ENCODE data around the gene TSPYL4. TPM values are rescaled to one million over a fixed set of nuclear protein-coding genes. Genes with fewer than 3 reads are reported as not detected.

Gene TSPYL4
- total RNA-seq, 1 donor from 2014 or later, result 72.1 TPM

- Mint-ChIP-seq H3K27ac (peak overlapping the region; percentile 100), H3K9me3 (ENCODE audit: low read depth) (no peaks in the 10 kb centered on the region), H3K4me3 (ENCODE audit: low read depth) (peak overlapping the region; percentile 99), H3K27me3 (no peaks in the 10 kb centered on the region), H3K4me1 (ENCODE audit: low read depth) (peaks cover 39% of the 10 kb centered on the region), H3K36me3 (ENCODE audit: insufficient read depth) (peaks cover 21% of the 10 kb centered on the region)
- DNase-seq (ENCODE audit: low spot score, unreplicated experiment), result no peak
- no peak for TF ChIP-seq CTCF (IDR thresholded peaks at IDR 0.05; ENCODE audit: unreplicated experiment)
Measured at GRCh38 chr6:116280161-116280932, 26.5 kb upstream of the TSPYL4 start.

- Mint-ChIP-seq H3K27ac (peak within 1 kb of the TSS; percentile 100), H3K9me3 (ENCODE audit: low read depth) (no peaks in the 10 kb centered on the region), H3K27me3 (no peaks in the 10 kb centered on the region), H3K4me3 (ENCODE audit: low read depth) (peak within 1 kb of the TSS; percentile 99), H3K36me3 (ENCODE audit: insufficient read depth) (peaks cover 25% of the 10 kb centered on the region), H3K4me1 (ENCODE audit: low read depth) (peaks cover 42% of the 10 kb centered on the region)
- no peak for TF ChIP-seq CTCF (IDR thresholded peaks at IDR 0.05; ENCODE audit: unreplicated experiment)
- peak; percentile 87 for DNase-seq (ENCODE audit: low spot score, unreplicated experiment)
Measured at GRCh38 chr6:116279232-116280160, 25.6 kb upstream of the TSPYL4 start, which contains the start of gene TSPYL1. Gene TSPYL1 (minus strand): TSS chr6:116279930. CDS start chr6:116279830, 100 bp downstream.

- Mint-ChIP-seq H3K36me3 (ENCODE audit: insufficient read depth) (peaks cover 26% of the 10 kb centered on the region), H3K4me3 (ENCODE audit: low read depth) (peak overlapping the region; percentile 99), H3K27me3 (no peaks in the 10 kb centered on the region), H3K27ac (peak overlapping the region; percentile 100), H3K4me1 (ENCODE audit: low read depth) (peaks cover 42% of the 10 kb centered on the region), H3K9me3 (ENCODE audit: low read depth) (no peaks in the 10 kb centered on the region)
- DNase-seq (ENCODE audit: low spot score, unreplicated experiment), result no peak
- no peak for TF ChIP-seq CTCF (IDR thresholded peaks at IDR 0.05; ENCODE audit: unreplicated experiment)
Measured at GRCh38 chr6:116278854-116279231, 25.0 kb upstream of the TSPYL4 start.

GRCh38 chr6:116278481-116278829 lies 24.6 kb upstream of the TSPYL4 start:
- Mint-ChIP-seq H3K9me3 (ENCODE audit: low read depth) (no peaks in the 10 kb centered on the region), H3K36me3 (ENCODE audit: insufficient read depth) (peaks cover 26% of the 10 kb centered on the region), H3K27ac (peak overlapping the region; percentile 100), H3K4me1 (ENCODE audit: low read depth) (peaks cover 42% of the 10 kb centered on the region), H3K27me3 (no peaks in the 10 kb centered on the region), H3K4me3 (ENCODE audit: low read depth) (peak overlapping the region; percentile 99)
- TF ChIP-seq CTCF (IDR thresholded peaks at IDR 0.05; ENCODE audit: unreplicated experiment), result no peak
- DNase-seq (ENCODE audit: low spot score, unreplicated experiment), result no peak

- H3K4me1 Mint-ChIP-seq (ENCODE audit: low read depth), result peaks cover 42% of the 10 kb centered on the region
- H3K27ac Mint-ChIP-seq, result peak overlapping the region; percentile 100
- no peak for TF ChIP-seq CTCF (IDR thresholded peaks at IDR 0.05; ENCODE audit: unreplicated experiment)
- peaks cover 26% of the 10 kb centered on the region for H3K36me3 Mint-ChIP-seq (ENCODE audit: insufficient read depth)
- no peak for DNase-seq (ENCODE audit: low spot score, unreplicated experiment)
- H3K9me3 Mint-ChIP-seq (ENCODE audit: low read depth), result no peaks in the 10 kb centered on the region
- H3K4me3 Mint-ChIP-seq (ENCODE audit: low read depth), result peak overlapping the region; percentile 99
- H3K27me3 Mint-ChIP-seq, result no peaks in the 10 kb centered on the region
Measured at GRCh38 chr6:116277124-116277523, 23.2 kb upstream of the TSPYL4 start.
